Activated CD8-positive, alpha-beta memory T cell treated with anti-CD3 and anti-CD28 coated beads for 4 hours (primary cell): ENCODE results near the gene FGF19.

Experiments used
- DNase-seq, 2 donors: peaks; one replicate each; pipeline ENCODE4 v3.0.0-alpha.2; 2020; ENCODE audit warnings: low read depth in 2 of 2

FGF19 gene

GRCh38 chr11:69718147-69718546 lies 14.3 kb upstream of the FGF19 start:
- DNase-seq = no peak

- no peak for DNase-seq
These were observed 13.3 kb upstream of the FGF19 start for GRCh38 chr11:69716891-69717747.

- no peak for DNase-seq
These were observed 12.3 kb upstream of the FGF19 start for GRCh38 chr11:69716099-69716498.

- no peak for DNase-seq
These were observed 11.6 kb upstream of the FGF19 start for GRCh38 chr11:69715446-69715845.

GRCh38 chr11:69711822-69712801 lies 8.3 kb upstream of the FGF19 start:
- no peak for DNase-seq

- DNase-seq = no peak
These were observed 5.0 kb upstream of the FGF19 start for GRCh38 chr11:69708736-69709401.

GRCh38 chr11:69707176-69707575 lies 3.4 kb upstream of the FGF19 start:
- no peak for DNase-seq

GRCh38 chr11:69705901-69706787 lies 2.3 kb upstream of the FGF19 start:
- no peak for DNase-seq

- no peak for DNase-seq
These were observed 1.6 kb upstream of the FGF19 start for GRCh38 chr11:69705351-69705811.

- no peak for DNase-seq
These were observed 859 bp upstream of the FGF19 start for GRCh38 chr11:69704508-69705253.

- DNase-seq = no peak
These were observed 412 bp downstream of the FGF19 start for GRCh38 chr11:69703453-69703767.

GRCh38 chr11:69702769-69703452 lies 911 bp downstream of the FGF19 start:
- no peak for DNase-seq

- no peak for DNase-seq
These were observed 1.6 kb downstream of the FGF19 start for GRCh38 chr11:69702239-69702691.

GRCh38 chr11:69700278-69701140 lies 3.3 kb downstream of the FGF19 start:
- no peak for DNase-seq

- no peak for DNase-seq
These were observed 4.6 kb downstream of the FGF19 start for GRCh38 chr11:69699213-69699612.

GRCh38 chr11:69698362-69698761 lies 5.5 kb downstream of the FGF19 start:
- DNase-seq = no peak

GRCh38 chr11:69697861-69698260 lies 6.0 kb downstream of the FGF19 start:
- no peak for DNase-seq

GRCh38 chr11:69697469-69697843 lies 6.4 kb downstream of the FGF19 start:
- no peak for DNase-seq
